SK-N-SH (cell line): ENCODE results near the gene C4A.
"Not testable (repeated sequence)": the region's sequence is repeated elsewhere in the genome, so short reads cannot be mapped to it uniquely, and the experiment has no call there.

Experiments used
- CTCF ChIP-seq: fragments of 200-600 bp; sonication (generic); IDR thresholded peaks from 2 replicates; pipeline ENCODE4 v1.6.1; 2017; ENCODE audit warnings: antibody characterized with exemption, mild to moderate bottlenecking, moderate library complexity
- EZH2phosphoT487 ChIP-seq: fragments of 200-600 bp; sonication (generic); IDR thresholded peaks from 2 replicates; pipeline ENCODE4 v1.6.1; 2017; ENCODE audit warnings: low read depth, mixed run types, mild to moderate bottlenecking, antibody characterized with exemption, moderate library complexity, borderline replicate concordance
- MXI1 ChIP-seq: IDR thresholded peaks from 2 replicates; pipeline ENCODE4 v1.6.1; 2012; ENCODE audit warnings: mild to moderate bottlenecking, low read depth, low read length, improper control_type of control experiment
- RAD21 ChIP-seq: IDR thresholded peaks from 2 replicates; pipeline ENCODE4 v1.6.1; 2012; ENCODE audit warnings: mild to moderate bottlenecking, low read length

GRCh38 chr6:32038878-32039277 lies 57.0 kb downstream of the C4A start:
- TF ChIP-seq CTCF, EZH2phosphoT487, RAD21, MXI1: not testable (repeated sequence)
